Activated gamma-delta T cell treated with anti-CD3 and anti-CD28 coated beads, Interleukin-2, amount 50 U/mL, for 16 hours (primary cell): ENCODE measurements around the gene RAB33B.
"Not testable (repeated sequence)": the region's sequence is repeated elsewhere in the genome, so short reads cannot be mapped to it uniquely, and the experiment has no call there.

ENCODE experiments used
- DNase-seq: peaks from one replicate; pipeline ENCODE4 v3.0.0-alpha.2; 2020; ENCODE audit warnings: low read depth

The RAB33B gene

GRCh38 chr4:139464512-139464911 lies 10.6 kb downstream of the RAB33B start:
- not testable (repeated sequence) for DNase-seq

- no peak for DNase-seq
Observed at GRCh38 chr4:139465922-139466321, 12.0 kb downstream of the RAB33B start.

GRCh38 chr4:139468756-139469155 lies 14.8 kb downstream of the RAB33B start:
- DNase-seq, result not testable (repeated sequence)

GRCh38 chr4:139469216-139469615 lies 15.3 kb downstream of the RAB33B start:
- DNase-seq, result no peak

GRCh38 chr4:139469869-139470268 lies 15.9 kb downstream of the RAB33B start:
- no peak for DNase-seq

GRCh38 chr4:139470295-139470694 lies 16.4 kb downstream of the RAB33B start:
- DNase-seq, result no peak

- no peak for DNase-seq
Observed at GRCh38 chr4:139470997-139471665, 17.2 kb downstream of the RAB33B start.

- DNase-seq, result no peak
Observed at GRCh38 chr4:139472852-139473251, 18.9 kb downstream of the RAB33B start.

GRCh38 chr4:139476363-139476762 lies 22.4 kb downstream of the RAB33B start:
- DNase-seq, result no peak

- DNase-seq, result no peak
Observed at GRCh38 chr4:139481465-139481864, 27.5 kb downstream of the RAB33B start.

GRCh38 chr4:139483000-139483399 lies 29.1 kb downstream of the RAB33B start:
- DNase-seq, result no peak

GRCh38 chr4:139484783-139485311 lies 30.9 kb downstream of the RAB33B start:
- no peak for DNase-seq

GRCh38 chr4:139488442-139488841 lies 34.5 kb downstream of the RAB33B start:
- no peak for DNase-seq

GRCh38 chr4:139489638-139490037 lies 35.7 kb downstream of the RAB33B start:
- no peak for DNase-seq

GRCh38 chr4:139492429-139492828 lies 38.5 kb downstream of the RAB33B start:
- no peak for DNase-seq

GRCh38 chr4:139493176-139493575 lies 39.3 kb downstream of the RAB33B start:
- no peak for DNase-seq

- no peak for DNase-seq
Observed at GRCh38 chr4:139499186-139499585, 45.3 kb downstream of the RAB33B start.

GRCh38 chr4:139501117-139501516 lies 47.2 kb downstream of the RAB33B start:
- no peak for DNase-seq

GRCh38 chr4:139501527-139501926 lies 47.6 kb downstream of the RAB33B start:
- no peak for DNase-seq

GRCh38 chr4:139501927-139502899 lies 48.3 kb downstream of the RAB33B start:
- no peak for DNase-seq

- DNase-seq, result no peak
Observed at GRCh38 chr4:139503622-139504166, 49.8 kb downstream of the RAB33B start.

- DNase-seq, result no peak
Observed at GRCh38 chr4:139506774-139507173, 52.9 kb downstream of the RAB33B start.
